LoVo (cell line): ENCODE measurements around the gene BMI1.
"Not testable (repeated sequence)": the region's sequence is repeated elsewhere in the genome, so short reads cannot be mapped to it uniquely, and the experiment has no call there.

Experiments
- DNase-seq: peaks from one replicate; pipeline ENCODE4 v3.0.0-alpha.2; 2016; ENCODE audit warnings: low spot score

Gene BMI1

DNA sequence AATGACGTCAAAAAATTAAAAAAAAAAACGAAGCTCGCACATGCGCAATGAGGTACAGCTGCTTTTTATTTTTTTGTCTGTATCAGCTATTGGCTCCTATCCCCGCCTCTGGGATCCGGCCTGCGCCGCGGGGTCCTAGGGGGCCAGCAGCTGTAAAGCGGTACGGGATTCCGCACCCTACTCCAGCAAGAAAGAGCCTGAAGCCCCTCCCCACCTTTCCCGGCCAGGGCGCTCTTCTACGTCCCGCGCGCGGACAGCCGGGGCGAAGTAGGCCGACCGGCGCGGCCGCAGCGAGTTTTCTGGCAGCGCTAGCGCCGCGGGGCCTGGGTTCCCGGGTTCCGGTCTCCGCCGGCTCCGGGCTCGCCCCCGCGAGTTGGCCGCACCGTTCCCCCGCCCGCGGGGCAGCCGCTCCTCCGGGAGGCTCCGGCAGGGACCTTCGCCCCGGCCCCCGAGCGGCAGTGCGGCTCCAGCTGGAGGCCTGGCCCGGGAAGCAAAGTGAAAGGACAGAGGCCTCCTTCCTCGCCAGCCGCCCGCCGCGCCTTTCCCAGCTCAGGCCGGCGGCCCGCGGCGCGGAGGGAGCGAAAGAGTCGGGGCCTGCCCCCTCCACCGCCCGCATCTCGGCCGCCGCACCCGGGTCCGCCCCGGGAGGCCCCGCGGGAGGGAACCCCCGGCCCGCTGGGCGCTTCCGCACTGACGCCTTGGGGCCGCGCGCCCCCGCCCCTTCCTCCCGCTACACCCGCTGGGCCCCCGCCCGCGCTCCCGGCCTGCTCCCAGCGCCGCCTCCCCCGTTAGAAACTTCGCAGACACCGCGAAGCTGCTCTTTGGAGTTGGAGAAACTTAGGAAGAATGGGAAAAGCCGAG lies 19.7 kb downstream of the BMI1 start:
- peak; percentile 80 for DNase-seq

DNA sequence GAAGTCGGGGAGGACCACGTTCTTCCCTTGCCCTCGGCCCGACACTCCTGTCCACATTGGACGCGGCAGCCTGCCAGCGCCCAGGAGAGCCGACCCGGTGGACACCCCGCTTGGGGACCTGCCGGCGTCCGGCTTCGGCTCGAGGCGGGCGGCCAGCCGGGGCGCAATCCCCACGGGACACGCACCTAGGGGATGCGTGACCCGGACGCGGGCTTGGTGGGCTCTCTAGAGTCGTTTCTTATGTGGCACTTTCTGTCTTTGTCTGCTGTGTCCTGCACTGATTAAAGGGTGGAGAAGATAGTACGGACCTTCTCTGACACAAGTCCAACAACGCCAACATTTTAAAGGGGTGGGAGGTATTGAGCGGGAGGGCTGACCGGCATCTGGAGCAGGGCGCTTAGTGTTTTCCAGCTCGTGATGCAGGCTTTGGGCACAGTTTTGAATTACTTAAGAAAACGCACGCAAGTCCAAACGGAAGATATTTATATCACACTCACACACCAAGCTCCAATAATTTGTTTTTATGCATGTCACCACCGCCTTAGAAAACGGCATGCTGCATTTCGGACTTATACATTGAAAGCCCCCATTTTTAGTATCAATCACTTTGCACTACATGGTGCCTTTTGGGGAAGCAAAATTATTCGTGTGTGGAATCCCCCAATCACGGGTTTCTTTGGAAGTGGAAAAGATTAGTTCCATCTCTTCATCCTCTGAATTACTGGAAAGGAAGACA lies 20.5 kb downstream of the BMI1 start:
- DNase-seq: peak; percentile 41

DNA sequence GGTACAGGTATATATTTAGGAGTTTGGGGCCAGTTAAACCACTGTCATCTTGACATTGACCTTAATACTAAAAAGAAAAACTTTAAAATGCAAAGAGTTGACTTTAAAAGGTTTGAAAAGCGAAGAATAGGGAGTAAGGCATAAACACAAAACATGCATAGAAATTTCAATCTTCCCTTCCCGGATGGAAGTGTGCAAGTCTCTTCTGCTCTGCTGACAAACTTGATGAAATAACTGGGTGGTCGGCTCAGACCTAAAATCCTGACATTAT lies 21.0 kb downstream of the BMI1 start:
- DNase-seq: no peak

DNA sequence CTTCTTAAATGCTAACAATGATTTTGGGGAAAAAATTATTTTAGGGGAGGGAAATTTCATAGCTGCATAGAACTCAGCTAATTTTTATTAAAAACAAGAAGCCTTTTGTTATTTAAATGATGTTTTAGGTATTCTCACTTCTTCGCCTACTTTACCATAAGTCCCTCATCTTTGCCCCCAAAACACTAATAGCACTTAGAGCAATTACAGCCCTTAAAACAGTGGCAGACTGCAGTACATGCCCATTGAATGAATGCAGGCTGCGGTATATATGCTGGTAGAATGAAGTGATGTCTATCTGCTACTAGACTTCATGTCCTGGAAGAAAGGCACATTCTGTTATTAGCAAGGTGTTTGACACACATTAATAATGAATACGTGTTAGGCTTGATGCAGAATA lies 21.5 kb downstream of the BMI1 start:
- no peak for DNase-seq

DNA sequence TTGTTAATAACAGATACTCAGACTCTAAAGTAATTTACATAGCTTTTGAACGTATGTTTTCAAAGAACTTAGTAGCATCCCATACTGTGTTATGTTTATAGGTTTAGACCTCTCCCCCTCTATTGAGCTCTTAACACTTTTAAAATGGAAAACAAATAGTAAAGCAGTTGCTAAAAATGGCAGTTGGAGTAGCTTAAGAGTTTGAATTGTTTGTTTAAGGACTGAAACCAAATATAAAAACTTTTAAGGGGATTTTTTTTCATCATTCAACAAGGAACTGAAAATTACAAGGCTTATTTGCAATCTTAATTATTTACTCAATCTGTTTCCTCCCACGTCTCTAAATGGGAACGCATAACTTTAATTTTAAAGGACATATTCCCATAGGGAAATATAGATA lies 22.8 kb downstream of the BMI1 start:
- DNase-seq: no peak

DNA sequence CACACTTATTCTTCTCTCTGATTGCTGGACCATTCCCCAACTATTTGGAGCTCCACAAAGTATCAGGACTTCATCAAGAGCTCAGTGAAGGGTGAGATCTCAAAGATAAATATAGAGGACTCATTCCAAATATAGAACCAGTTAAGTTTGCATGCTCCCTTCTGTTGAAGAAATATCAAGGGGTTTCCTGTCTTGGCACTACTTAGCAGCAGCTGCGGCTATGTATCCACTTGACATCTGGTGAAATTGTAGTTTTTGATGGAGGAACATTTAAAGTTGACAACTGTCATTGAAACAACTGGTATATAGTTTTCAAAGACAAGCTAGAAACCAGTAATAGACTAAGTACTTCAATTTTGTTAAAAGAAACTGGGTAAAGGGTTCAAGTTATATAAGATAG lies 23.4 kb downstream of the BMI1 start:
- DNase-seq: no peak

DNA sequence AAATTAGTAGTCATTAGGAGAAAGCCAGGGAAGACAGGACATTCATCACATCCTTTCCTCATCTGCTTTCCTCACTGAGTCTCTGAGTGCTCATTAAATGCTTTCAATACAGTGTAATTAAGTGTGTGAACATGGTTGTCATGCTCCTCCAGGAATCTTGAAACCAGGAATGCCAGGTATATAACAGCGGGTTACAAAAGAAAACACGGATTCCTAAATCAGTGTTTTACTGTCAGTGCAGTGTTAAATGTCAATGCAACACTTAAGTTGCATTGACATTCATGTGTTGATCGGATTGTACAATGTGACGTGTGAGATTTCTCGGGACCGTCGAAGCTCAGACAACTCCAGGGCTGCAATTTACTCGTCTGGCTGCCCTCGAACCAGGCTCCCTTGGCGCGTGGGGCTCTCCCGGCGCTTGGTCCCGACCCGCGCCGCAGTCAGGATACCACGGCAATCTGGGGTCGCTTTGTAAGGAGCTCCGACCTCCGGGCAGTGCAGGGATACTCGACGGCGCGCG lies 23.9 kb downstream of the BMI1 start:
- DNase-seq: no peak

DNA sequence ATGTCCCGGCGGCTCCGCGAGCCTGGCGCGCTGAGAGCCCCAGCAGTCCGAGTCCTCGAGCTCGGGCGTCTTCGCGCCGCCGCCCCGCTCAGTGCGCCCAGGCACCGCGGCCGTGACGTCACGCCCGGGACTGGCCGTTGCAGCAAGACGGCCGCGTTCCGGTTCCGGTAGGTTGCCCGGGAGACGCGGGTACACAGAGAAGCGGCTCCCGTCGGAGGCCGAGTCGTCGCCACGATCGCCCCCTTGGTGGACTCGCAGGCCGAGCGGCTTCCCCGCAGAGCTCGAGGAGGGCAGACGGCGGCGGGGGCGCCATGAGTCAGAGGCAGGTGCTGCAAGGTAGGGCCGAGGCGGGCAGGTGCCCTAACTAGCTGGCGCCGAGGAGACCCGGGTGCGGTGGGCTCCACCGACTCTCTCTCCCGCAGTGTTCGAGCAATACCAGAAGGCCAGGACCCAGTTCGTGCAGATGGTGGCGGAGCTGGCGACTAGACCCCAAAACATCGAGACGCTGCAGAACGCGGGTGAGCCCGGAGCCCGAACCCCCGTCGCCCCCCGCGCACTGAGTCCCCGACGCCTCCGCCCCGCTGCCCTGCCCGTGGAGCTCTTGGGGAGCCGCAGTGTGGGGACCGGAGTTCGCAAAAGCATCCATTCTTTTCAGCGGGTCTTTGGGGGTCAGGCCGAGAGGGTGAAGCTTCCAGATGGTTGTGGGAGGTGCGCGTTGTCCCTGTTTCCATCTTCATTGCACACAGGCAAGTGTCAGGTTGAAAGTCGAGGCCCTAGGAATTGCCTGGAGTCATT lies 24.6 kb downstream of the BMI1 start, which contains the start of gene SPAG6:
Gene SPAG6, plus strand, starts transcription at position 196 of the 795 bp plus-strand sequence. Its CDS starts 116 bp downstream, at position 312.
- DNase-seq: no peak

DNA sequence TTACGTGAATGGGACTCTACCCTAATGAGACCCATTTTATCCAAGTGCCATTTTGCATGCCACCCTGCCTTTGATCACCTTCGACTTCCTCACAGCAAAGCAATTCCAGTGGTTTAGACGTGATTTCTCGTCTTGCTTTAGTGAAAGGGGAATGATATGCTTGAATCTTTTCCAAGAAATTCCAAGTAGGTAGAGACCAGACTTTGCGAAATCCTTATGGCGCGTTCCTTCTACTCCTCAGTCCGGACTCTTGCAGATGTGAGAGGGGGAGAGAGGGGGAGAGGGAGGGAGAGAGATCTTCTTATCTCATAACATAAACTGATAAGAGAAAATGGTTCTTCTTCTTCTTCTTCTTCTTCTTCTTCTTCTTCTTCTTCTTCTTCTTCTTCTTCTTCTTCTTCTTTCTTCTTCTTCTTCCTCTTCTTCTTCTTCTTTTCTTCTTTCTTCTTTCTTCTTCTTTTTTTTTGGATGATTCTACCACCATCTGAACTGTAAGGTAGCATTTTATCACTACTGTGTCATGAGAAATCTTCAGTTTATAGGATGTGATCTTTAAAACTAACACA lies 25.3 kb downstream of the BMI1 start:
- no peak for DNase-seq

DNA sequence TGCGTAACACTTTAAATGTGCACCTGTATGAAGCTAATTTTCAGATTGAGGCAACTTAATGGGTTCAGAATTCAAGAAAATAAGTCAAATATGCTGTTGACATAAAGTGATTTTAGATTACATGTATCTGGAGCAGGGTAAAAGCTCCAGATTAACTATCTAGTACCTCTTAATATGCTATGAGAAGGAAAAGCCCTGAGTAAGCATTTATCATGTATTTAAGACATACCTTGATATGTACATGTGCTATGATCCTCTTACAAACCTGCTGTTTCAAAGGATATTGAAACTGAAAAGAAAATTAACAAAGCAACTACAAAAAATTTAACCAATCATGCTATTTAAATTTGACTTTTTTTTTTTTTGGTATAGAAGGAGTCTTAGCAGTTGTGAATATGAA lies 28.9 kb downstream of the BMI1 start:
- no peak for DNase-seq

DNA sequence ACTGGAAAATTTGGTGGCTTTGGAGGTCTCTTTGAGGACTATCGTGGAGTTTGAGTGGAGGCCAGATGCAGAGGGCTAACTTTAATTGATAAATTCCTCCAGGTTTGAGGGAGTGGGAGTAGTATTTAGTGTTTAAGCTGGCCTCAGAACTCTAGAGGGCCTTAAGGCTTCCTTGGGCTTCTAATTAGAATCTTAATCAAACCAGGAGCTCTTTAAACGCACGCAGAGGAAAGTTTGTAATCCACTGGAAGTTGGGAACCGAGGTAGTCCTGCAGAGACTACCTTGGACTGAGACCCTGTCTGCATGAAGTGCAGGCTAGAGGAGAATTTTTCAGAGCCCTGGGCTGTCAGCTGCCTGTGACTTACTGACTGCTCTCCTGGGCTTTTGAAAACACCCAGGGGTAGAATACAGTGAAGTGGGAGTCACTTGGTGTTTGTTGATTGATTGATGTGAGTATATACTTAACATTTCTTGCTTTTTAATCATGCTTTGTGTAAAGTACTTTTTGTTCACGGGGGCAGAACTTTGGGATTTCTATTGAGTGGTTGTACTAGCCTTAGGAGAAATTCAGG lies 30.3 kb downstream of the BMI1 start:
- no peak for DNase-seq

DNA sequence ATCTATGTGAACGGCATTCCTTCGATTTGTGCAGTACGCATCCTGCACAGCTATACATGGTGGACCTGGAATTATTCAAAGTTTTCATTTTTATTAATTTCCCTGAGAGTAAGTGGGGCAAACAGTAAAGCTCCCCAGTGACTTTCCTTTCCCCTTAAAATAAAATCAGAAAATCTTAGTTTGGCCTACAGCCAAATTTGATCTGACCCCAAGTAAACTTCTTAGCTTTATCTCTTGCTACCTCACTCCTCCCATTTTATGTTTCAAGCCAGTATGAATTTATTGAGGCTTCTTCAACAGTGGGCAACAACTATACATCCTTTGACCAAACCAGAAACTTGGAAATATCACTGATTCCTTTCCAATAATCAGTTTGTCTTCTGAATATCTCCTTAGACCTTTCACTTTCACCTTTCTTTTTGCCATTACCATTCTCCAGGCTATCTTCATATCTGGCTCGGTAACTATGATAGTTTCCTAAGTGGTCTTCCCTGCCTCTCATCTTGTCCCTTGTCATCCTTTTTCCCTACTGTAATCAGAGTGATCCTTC lies 35.5 kb downstream of the BMI1 start:
- DNase-seq: no peak

DNA sequence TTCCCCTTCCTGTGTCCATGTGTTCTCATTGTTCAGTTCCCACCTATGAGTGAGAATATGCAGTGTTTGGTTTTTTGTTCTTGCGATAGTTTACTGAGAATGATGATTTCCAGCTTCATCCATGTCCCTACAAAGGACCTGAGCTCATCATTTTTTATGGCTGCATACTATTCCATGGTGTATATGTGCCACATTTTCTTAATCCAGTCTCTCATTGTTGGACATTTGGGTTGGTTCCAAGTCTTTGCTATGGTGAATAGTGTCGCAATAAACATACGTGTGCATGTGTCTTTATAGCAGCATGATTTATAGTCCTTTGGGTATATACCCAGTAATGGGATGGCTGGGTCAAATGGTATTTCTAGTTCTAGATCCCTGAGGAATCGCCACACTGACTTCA lies 36.9 kb downstream of the BMI1 start:
- not testable (repeated sequence) for DNase-seq

DNA sequence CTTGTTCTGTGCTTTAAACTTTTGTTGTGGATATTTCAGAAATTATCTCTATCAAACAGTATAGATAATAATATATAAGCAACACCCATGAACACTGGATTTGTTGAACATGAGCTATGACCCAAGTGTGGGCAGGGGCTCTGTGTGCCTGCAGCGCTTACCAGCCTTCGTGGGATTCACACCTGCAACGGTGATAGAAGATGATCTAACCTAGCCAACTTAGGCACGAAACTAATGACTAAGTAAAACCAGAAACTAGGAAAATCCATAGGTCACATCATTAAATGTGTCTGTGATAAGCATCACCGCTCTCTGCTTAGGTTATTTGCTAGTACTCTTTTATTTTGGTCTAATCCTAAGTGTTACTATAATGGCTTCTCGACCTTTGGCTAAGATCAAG lies 42.4 kb downstream of the BMI1 start:
- no peak for DNase-seq

DNA sequence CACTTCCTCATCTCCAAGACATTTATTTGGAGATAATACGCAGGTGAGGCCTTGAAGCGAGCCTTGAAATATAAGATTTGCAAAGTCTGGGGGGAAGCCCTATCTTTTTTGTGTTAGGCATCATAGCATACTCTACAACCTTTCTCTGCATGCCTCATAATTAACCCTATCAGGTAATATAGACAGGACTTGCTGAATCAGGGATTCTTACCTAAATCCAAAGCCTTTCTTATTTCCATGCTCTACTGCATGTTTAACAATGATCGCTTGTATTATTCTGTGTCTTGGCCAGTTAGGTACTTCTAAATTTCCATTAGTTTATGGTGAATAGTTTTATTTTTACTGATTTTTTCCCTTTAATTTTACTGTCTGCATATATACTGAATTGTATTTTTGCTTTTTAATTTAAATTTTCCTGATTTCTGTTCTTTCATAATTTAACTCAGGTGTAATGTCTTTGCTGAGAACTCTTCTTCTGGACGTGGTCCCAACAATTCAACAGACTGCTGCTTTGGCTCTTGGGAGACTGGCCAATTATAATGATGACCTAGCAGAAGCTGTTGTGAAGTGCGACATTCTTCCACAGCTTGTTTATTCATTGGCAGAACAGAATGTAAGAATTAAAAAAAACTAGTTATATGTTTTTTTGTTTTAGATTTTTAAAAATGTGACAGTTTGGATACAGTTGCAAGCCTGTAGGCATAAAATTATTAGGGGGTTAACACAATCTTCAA lies 43.7 kb downstream of the BMI1 start:
- no peak for DNase-seq

DNA sequence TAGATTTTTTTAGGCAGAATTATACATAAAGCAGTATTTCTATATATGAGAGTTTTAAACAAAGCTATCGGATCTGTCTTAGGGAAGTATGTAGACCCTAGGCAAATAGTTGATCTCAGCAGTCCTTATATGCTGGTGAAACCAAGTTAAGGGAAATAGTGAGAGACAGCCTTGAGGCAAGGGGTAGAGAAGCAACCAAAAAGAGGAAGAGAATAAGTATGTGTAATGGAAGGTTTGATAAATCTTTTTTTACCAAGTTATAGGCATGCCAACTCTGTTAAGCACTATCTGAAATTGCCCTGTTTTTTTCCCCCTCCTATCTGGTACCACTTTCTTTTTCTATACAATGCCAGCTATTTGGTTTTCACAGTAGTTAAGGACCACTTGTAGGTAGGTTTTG lies 44.3 kb downstream of the BMI1 start:
- DNase-seq: no peak

DNA sequence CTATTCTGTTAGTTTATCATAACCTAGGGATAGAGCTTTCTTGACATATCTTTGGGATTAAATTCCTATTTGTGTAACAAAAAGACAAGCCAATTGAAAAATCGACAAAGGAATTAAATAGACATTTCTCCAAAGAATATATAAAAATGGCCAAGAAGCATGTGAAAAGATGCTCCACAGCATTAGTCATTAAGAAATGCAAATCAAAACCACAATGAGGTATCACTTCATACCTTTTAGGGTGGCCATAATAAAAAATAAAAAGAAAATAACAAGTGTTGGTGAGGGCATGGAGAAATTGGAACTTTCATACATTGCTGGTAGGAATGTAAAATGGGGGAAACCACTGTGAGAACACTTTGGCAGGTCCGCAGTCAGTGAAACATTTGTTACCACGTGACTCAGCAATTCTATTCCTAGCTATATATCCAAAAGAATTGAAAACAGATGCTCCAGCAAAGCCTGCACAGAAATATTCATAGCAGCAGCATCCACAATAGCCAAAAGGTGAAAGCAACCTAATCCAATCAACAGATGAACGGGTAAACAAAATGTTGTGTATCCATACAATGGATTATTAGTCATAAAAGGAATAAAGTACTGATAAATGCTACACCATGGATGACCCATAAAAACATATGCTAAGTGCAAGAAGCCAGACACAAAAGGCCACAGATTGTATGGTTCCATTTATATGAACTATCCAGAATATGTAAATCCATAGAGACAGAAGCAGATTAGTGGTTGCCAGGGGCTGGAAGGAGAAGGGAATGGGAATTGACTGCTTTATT lies 44.9 kb downstream of the BMI1 start:
- DNase-seq: no peak

DNA sequence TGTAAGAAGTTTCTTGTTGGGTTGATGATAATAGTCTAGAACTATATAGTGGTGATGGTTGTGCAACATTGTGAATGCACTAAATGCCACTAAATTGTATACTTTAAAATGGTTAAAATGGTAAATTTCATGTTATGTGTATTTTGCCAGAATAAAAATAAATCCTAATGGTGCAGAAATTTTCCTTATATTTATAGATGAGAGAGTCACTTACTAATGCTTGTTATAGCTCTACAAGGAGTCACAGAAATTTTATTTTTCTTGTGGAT lies 45.5 kb downstream of the BMI1 start:
- DNase-seq: no peak

DNA sequence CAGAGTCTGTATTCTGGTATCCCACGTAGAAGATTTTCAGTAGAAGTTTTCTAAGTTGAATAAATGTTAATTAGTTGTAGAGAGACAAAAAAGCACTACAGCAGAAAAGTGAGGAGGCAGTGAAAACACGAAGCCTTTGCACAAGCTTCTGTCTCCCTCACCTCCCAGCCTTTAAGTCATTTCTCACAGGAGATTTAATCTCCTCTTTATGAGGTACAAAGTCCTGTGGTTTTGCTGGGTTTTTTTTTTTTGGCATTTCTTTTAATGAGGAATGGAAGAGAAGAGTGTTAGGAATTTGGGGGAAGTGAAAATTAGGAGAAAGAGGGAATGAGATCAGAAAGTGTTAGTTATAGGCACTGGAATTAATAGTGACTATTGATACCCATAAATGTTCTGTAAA lies 45.9 kb downstream of the BMI1 start:
- DNase-seq: peak; percentile 9

DNA sequence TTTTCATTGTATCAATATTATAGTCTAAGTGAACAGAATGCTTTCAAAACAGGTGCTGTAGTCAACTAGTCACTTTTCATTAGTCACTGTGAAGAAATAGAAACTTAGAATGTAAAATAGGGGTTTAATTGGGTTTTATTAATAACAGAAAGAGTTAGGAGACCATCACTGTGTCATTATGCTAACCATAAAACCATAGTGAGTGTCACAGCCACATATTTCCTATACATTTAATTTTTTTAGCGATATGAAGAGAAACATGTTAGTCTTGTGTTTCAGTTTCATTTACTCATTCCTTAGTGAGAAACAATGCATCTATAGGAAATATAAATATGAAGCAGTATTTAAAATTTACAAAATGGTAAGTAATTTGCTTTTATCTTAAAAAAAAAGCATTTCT lies 46.6 kb downstream of the BMI1 start:
- no peak for DNase-seq
